ENCODE data around the gene IMP4. TPM values are rescaled to one million over a fixed set of nuclear protein-coding genes. Genes with fewer than 3 reads are reported as not detected.

The IMP4 gene
- total and polyA plus RNA-seq, 2 of the 13 experiments (the other 11 are each of a cell fraction or from before 2014, with no cell fraction given), result 142 to 158 TPM

- TF ChIP-seq ZNF407 (CRISPR knock-in tag; IDR thresholded peaks at IDR 0.05; ENCODE audit: not compliant biosample characterization) (no peak), NFKB2 (CRISPR knock-in tag; IDR thresholded peaks at IDR 0.05; ENCODE audit: borderline replicate concordance) (peak; percentile 63; the same call in 1 of the 2 replicates), AHDC1 (CRISPR knock-in tag; IDR thresholded peaks at IDR 0.05; ENCODE audit: borderline replicate concordance) (peak; percentile 6; the same call in 1 of the 2 replicates), CHD4 (IDR thresholded peaks at IDR 0.05; ENCODE audit: borderline replicate concordance, low read length) (no peak), YEATS4 (CRISPR knock-in tag; IDR thresholded peaks at IDR 0.05; ENCODE audit: borderline replicate concordance) (peak; percentile 87), CENPBD1 (CRISPR knock-in tag; IDR thresholded peaks at IDR 0.05; ENCODE audit: borderline replicate concordance, low read depth) (no peak), ZFYVE20 (CRISPR knock-in tag; IDR thresholded peaks at IDR 0.05; ENCODE audit: borderline replicate concordance, low read depth) (no peak), ZNF562 (CRISPR knock-in tag; IDR thresholded peaks at IDR 0.05; ENCODE audit: borderline replicate concordance) (no peak), ZNF468 (CRISPR knock-in tag; IDR thresholded peaks at IDR 0.05) (no peak)
These were observed at the start of gene IMP4 (continued) for GRCh38 chr2:130342533-130343275.
